Lung (tissue), 12 donors: ENCODE measurements around the gene ACVR1B. TPM values are rescaled to one million over a fixed set of nuclear protein-coding genes. Genes with fewer than 3 reads are reported as not detected.
A peak's percentile ranks its signal among the peaks of the same experiment; 100 is the strongest.

Experiments
- ATAC-seq: fragments of 200-7000 bp; cut with Tn5 transposase; one replicate; pipeline ENCODE4 v1.9.1; 2020; ENCODE audit warnings: moderate number of reproducible peaks; ENCODE audit not compliant: insufficient read depth, low FRiP score
- DNase-seq, 3 donors: peaks; one replicate each; pipeline ENCODE4 v3.0.0-alpha.2; 2013 to 2017
- H3K27ac ChIP-seq, 2 donors: one replicate each; pipeline ENCODE4 v1.5.1; 2013; ENCODE audit warnings: mild to moderate bottlenecking in 2 of 2, moderate library complexity in 2 of 2, control low read depth in 1 of 2, inconsistent platforms in 1 of 2, low read depth in 1 of 2, low read length in 1 of 2
- H3K27me3 ChIP-seq, 3 donors: one replicate each; pipeline ENCODE4 v1.5.1; 2013; ENCODE audit warnings: low read length in 2 of 3; ENCODE audit not compliant: control insufficient read depth in 3 of 3, insufficient read depth in 3 of 3
- H3K36me3 ChIP-seq, 4 donors: one replicate each; pipeline ENCODE4 v1.5.1; 2013; ENCODE audit warnings: low read length in 4 of 4, mild to moderate bottlenecking in 1 of 4, moderate library complexity in 1 of 4; ENCODE audit not compliant: control insufficient read depth in 4 of 4, insufficient read depth in 4 of 4
- H3K4me1 ChIP-seq, 5 donors: one replicate each; pipeline ENCODE4 v1.5.1; 2013; ENCODE audit warnings: low read length in 5 of 5, mild to moderate bottlenecking in 2 of 5, moderate library complexity in 1 of 5; ENCODE audit not compliant: control insufficient read depth in 5 of 5, insufficient read depth in 5 of 5
- H3K4me3 ChIP-seq: one replicate; pipeline ENCODE4 v1.5.1; 2013; ENCODE audit warnings: mild to moderate bottlenecking, control low read depth, moderate library complexity
- H3K9ac ChIP-seq, 2 donors: one replicate each; pipeline ENCODE4 v1.5.1; 2013; ENCODE audit warnings: low read length in 2 of 2, control low read depth in 1 of 2; ENCODE audit not compliant: insufficient read depth in 1 of 2
- H3K9me3 ChIP-seq, 4 donors: one replicate each; pipeline ENCODE4 v1.5.1; 2013; ENCODE audit warnings: low read length in 3 of 4, mild to moderate bottlenecking in 1 of 4, moderate library complexity in 1 of 4; ENCODE audit not compliant: control insufficient read depth in 4 of 4, insufficient read depth in 3 of 4
- WGBS, 2 donors: extraction: QIAGEN DNeasy Blood & Tissue Kit; methylation state at CpG; one replicate each; pipeline ENCODE4 v1.1.7; 2013; 5-methylcytosine and 5-hydroxymethylcytosine counted together
- polyA plus RNA-seq, 2 donors: library from polyadenylated mRNA; stranded (reverse); fragments of 200-250 nt; gene quantifications; one replicate each; pipeline ENCODE4 v1.2.1, GENCODE V29; 2013
- total RNA-seq, 2 donors: library from RNA; depleted of rRNA in 1 of 2; stranded (reverse); fragments of >200 nt in 1 of 2; gene quantifications; one replicate each; pipeline ENCODE4 v1.2.1, GENCODE V29; 2014 to 2021
- TF ChIP-seq, protein P1 (sequence below): IDR thresholded peaks from 2 replicates; pipeline ENCODE4 v1.5.1; 2012; ENCODE audit warnings: mild to moderate bottlenecking; ENCODE audit errors: control extremely low read depth, extremely low read depth
- donor health status: control.
- donor health status: control.
- donor health status: Bipolar disorder and iron deficiency.
- donor health status: healthy.
- donor health status: DM: yes; HTN: yes; CAD: no.

The ACVR1B gene
- total and polyA plus RNA-seq, 4 donors: 14.0 to 41.7 (median 21.0) TPM

DNA sequence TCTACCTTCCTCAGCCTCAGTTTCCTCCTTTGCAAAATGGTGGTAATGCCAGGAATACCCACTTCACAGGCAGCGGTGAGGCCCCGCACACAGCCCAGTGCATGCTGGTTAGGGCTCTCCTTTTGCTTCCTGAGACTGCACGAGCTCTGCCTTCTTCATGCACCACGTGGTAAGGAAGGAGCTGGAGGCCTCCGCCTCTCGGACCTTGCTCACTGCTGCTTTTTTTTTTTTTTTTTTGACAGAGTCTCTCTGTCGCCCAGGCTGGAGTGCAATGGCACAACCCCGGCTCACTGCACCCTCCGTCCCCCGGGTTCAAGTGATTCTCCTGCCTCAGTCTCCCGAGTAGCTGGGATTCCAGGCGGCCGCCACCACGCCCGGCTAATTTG, 73.3 kb downstream of the ACVR1B start:
- Histone ChIP-seq H3K9ac (no peak overlapping the region), H3K4me1 (peaks cover 0 to 15% (median 8%) of the 10 kb centered on the region in 5 donors), H3K27ac (peak overlapping the region in 1 of 2 donors; percentile 76), H3K4me3 (no peak overlapping the region), H3K9me3 (no peaks in the 10 kb centered on the region), H3K27me3 (peaks cover 0 to 9% (median 0%) of the 10 kb centered on the region in 3 donors), H3K36me3 (no peaks in the 10 kb centered on the region)
- TF ChIP-seq, protein P1, sequence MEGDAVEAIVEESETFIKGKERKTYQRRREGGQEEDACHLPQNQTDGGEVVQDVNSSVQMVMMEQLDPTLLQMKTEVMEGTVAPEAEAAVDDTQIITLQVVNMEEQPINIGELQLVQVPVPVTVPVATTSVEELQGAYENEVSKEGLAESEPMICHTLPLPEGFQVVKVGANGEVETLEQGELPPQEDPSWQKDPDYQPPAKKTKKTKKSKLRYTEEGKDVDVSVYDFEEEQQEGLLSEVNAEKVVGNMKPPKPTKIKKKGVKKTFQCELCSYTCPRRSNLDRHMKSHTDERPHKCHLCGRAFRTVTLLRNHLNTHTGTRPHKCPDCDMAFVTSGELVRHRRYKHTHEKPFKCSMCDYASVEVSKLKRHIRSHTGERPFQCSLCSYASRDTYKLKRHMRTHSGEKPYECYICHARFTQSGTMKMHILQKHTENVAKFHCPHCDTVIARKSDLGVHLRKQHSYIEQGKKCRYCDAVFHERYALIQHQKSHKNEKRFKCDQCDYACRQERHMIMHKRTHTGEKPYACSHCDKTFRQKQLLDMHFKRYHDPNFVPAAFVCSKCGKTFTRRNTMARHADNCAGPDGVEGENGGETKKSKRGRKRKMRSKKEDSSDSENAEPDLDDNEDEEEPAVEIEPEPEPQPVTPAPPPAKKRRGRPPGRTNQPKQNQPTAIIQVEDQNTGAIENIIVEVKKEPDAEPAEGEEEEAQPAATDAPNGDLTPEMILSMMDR: no peak
- ATAC-seq (no peak), DNase-seq (peak in 1 of 3 donors; percentile 46)
- WGBS, 2 donors: 54 to 55% methylated on average over 15 of the region's 15 CpGs

DNA sequence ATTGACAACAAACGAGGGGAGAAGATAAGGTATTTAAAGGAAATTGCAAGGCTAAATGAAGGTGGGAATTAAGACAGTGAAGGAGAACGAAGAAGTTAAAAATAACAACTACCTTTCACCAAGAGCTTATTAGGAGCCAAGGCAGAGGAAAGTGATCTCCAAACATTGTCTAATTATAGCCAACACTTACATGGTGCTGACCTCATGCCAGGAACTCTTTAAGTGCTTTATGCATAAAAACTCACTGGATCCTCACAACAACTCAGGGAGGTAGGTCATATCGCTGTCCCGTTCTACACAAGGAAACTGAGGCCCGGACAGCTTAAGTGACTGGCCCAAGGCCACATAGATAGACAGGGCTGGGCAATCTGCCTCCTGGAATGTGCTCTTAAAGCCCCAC, 74.8 kb downstream of the ACVR1B start:
- TF ChIP-seq, protein P1: no peak
- Histone ChIP-seq H3K36me3 (no peaks in the 10 kb centered on the region), H3K4me1 (peaks cover 0 to 12% (median 8%) of the 10 kb centered on the region in 5 donors), H3K4me3 (no peak overlapping the region), H3K9ac (no peak overlapping the region), H3K27me3 (peaks cover 0 to 9% (median 0%) of the 10 kb centered on the region in 3 donors), H3K27ac (peak overlapping the region in 1 of 2 donors; percentile 76), H3K9me3 (no peaks in the 10 kb centered on the region)
- DNase-seq (no peak), ATAC-seq (no peak)
- 34 to 71% methylated on average over 5 of the region's 5 CpGs for WGBS, 2 donors

DNA sequence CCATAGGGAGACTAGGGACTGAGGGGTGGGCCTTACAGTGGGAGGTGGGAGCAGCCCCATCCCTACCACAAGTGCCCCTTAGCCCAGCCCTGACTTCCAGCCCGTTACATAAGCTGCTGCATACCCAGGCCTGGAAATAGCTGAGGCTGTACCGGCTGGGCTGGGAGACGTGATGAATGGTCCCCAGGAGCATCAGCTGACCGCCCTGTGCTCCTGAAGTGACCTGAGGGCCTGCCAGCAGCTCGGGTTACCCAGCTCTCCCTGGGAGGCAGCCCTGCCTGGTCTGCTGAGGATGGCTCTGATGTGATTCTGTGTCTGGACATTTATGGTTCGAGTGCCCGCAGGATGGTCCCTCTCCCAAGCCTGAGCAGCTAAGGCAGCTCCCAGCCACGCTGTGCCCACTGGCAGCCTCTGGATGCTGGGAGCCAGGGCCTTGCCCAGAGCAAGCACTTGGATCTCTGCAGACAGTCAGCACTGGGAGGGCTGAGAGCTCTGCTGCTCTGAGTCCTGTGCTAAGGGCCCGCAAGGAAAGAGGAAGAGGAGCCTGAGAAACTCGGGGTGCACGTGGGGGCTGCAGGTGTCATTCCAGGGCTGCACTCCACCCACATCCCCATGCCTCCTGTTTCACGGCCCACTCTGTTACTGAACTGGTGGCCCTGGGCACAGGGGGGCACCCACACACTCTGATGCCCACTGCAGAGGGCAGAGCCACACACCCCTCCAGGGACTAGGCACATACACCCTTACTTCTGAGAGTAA, 75.8 kb downstream of the ACVR1B start:
- DNase-seq (no peak), ATAC-seq (no peak)
- TF ChIP-seq, protein P1: no peak
- Histone ChIP-seq H3K27ac (peak overlapping the region in 1 of 2 donors; percentile 76), H3K9ac (no peak overlapping the region), H3K27me3 (peaks cover 0 to 6% (median 0%) of the 10 kb centered on the region in 3 donors), H3K36me3 (no peaks in the 10 kb centered on the region), H3K4me1 (peaks cover 2 to 16% (median 8%) of the 10 kb centered on the region in 5 donors), H3K9me3 (no peaks in the 10 kb centered on the region), H3K4me3 (no peak overlapping the region)
- WGBS, 2 donors: 81% methylated on average over 12 of the region's 12 CpGs
